DND-41 (cell line): ENCODE results near the gene TXLNA.

Experiments
- EZH2 ChIP-seq: IDR thresholded peaks from 3 replicates; pipeline ENCODE4 v1.6.1; 2012; ENCODE audit warnings: borderline replicate concordance, low read depth, mild to moderate bottlenecking, moderate library complexity, low read length, inconsistent platforms; ENCODE audit not compliant: severe bottlenecking
- TF ChIP-seq, protein P1 (sequence below): IDR thresholded peaks from 2 replicates; pipeline ENCODE4 v1.5.1; 2012; ENCODE audit warnings: borderline replicate concordance, low read length, moderate library complexity, mild to moderate bottlenecking; ENCODE audit not compliant: poor library complexity, severe bottlenecking; ENCODE audit errors: extremely low read depth

DNA sequence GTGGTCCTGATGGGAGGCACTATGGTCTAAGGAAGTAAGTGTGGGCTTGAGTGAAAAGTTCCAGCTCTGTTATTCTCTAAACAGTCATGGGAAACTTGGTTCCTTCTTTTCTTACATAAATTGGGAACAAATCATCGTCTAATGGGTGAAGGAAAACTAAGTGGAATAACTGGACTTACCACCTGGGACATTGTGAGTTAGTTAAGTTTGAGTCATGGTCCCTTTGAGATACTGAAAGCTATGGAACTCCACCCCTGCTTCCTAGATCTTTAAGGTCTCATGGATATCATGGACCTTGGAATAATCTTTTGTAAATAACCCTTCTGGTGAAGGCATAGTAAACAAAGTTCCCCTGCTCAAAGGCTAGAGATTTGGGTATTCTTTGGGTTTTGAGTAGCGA lies 16.1 kb upstream of the TXLNA start:
- no peak for TF ChIP-seq EZH2
- TF ChIP-seq, protein P1, sequence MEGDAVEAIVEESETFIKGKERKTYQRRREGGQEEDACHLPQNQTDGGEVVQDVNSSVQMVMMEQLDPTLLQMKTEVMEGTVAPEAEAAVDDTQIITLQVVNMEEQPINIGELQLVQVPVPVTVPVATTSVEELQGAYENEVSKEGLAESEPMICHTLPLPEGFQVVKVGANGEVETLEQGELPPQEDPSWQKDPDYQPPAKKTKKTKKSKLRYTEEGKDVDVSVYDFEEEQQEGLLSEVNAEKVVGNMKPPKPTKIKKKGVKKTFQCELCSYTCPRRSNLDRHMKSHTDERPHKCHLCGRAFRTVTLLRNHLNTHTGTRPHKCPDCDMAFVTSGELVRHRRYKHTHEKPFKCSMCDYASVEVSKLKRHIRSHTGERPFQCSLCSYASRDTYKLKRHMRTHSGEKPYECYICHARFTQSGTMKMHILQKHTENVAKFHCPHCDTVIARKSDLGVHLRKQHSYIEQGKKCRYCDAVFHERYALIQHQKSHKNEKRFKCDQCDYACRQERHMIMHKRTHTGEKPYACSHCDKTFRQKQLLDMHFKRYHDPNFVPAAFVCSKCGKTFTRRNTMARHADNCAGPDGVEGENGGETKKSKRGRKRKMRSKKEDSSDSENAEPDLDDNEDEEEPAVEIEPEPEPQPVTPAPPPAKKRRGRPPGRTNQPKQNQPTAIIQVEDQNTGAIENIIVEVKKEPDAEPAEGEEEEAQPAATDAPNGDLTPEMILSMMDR, result no peak
